Stimulated activated CD8-positive, alpha-beta memory T cell treated with anti-CD3 and anti-CD28 coated beads, Interleukin-12 subunit alpha, Interleukin-12 subunit beta, amount 100 ng/mL, for 1 hour (primary cell): ENCODE data around the gene SLC46A2.

Source experiments
- DNase-seq: peaks from one replicate; pipeline ENCODE4 v3.0.0-alpha.2; 2020; ENCODE audit warnings: low read depth

SLC46A2 gene

DNA sequence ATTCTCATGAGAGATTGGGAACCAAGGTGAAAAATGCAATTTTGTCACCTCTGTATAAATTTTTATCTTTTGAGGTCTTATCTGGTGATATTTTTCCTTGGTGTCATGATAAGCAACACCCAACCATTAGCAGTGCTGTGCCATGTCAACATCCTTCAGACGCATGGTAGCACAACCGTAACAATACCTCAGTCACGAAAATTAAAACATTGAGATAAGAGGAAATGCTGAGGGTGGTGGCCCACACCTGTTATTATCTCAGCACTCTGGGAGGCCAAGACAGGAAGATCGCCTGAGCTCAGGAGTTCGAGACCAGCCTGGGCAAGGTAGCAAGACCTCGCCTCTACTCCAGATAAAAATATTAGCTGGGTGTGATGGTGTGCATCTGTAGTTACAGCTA is 32.7 kb downstream of the SLC46A2 start:
- no peak for DNase-seq

DNA sequence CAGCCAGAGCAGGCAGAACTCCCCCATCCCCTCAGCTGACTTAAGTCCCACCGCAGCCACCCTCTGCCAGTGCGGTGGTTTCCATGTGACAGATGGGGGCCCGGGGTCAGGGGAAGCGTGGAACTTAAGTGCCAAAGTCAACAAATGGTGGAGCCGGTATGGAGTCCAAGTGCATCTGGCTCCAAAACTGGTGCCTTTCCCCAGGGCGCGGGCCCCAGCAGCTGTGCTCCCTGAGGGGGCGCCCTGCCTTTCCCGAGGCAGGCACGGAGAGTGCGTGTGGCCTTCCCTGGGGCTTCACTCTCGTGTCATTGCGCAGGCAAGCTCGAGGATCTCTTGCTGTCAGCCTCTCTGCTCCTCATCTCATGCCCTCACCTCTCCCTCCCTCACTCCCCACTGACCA is 33.8 kb downstream of the SLC46A2 start:
- DNase-seq: no peak

DNA sequence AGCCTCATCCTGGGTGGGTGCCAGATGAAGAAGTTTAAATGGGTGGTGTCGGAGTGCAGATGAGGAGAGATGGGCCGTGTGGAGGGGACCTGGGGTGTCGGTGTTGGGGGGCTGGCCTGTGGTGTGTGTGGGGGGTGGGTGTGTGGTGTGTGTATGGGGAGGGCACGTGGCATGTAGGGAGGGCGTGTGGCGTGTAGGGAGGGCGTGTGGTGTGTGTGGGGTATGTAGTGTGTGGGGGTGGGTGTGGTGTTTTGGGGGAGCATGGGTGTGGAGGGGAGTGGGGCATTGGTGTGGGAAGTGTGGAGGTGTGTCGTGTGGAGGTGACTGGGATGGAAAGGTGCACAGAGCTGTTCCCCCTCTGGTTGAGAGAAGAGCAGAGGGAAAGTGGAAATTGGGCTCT is 34.5 kb downstream of the SLC46A2 start:
- no peak for DNase-seq

DNA sequence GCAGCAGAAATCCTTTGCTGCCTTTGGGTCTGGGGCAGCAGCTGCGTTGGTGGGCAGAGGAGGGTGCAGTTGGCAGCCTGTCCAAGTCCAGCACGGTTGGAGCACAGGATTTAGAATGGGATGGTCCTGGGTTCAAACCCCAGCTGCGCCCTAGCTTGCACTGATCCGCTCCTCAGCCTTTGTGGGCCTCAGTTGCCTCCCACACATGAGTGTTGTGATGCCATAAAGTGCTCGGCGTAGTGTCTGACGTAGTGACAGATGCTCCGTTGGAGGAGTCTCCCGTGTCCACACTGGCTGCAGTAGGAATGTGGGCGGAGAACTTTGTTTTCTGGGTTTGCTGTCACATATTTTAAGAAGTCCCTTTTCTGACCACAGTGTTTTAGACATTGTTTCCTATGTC is 36.0 kb downstream of the SLC46A2 start:
- no peak for DNase-seq

DNA sequence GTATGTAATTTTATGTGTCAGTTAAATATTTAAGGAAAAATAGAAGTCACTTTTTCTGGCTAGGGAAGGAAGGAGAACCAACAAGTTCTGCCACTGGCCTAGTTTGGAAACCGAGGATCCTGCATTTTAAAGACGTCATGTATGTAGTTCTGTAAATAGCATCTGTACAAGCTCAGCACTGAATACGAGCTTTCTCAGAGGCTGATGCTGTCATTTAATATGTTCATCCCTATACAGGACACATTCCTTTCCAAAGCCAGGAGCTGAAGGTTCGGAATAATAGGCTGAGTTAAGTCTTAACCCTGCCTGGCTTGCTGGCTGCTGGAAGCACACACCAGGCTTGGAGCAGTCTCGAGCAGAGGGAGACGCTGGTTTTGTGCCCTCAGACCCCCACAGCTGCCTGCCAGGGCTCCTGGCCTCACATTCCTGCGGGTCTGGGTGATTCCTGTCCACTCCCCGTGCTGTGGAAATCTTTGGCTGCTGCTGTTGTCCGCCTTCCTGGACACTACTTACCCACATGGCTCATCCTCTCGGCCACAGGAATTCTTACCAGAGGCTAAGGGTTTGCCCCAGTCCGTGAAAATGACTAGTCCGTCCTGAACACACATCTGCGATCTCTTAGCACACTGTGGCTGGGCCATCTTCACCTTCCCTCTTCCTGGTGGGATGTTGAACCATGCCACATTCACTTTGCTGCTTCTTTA is 36.6 kb downstream of the SLC46A2 start:
- no peak for DNase-seq

DNA sequence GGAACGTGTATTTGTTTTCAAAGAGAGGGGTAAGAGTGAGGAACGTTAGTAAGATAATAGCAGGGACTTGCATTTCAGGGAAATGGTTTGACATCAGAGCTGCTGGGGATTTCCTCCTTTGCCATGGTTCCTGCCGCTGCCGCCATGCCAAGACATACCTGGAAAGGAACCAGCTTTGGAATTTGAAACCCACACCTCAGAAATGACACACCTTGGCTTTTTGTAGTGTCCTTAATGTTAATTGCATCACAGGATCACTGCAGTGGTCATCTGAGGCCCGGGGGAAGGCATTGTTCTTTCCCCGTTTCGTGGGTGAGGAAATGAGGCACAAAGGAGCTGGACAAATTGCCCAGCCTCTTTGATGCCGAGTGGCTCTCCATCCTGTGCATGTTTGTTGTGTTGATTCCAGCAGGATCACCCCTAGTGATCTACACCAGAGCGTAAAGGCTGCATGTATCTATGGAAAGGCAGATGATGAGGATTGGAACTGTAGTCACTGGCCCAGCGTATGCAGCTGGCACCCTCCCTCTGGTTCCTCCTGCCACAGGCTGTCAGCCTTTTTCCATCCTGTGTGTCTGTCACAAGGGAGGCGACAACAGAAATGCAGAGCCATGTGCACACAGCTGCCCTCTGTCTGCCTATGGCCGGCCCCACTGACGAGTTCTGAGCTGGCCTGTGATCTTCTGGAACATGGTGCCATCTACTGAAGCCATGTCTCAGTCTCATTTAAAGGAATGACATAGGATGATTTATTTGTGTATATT is 37.8 kb downstream of the SLC46A2 start:
- DNase-seq: no peak

DNA sequence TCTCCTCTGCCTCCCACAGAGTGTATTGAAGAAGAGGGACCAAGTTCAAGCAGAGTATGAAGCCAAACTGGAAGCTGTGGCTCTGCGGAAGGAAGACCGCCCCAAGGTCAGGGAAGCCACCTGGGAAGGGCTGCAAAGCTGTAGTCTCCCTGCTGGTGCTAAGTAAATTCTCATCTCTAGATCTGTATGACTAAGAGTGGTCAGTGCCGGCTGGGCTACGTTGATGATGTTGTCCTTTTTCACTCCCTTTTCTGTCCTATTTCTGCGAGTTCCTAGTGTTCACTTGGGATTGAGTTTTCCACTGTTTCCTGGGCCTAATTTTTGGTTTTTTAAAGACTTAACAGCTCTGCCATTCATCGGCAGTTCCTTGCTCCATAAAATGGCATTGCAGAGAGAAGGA is 39.8 kb downstream of the SLC46A2 start:
- no peak for DNase-seq

DNA sequence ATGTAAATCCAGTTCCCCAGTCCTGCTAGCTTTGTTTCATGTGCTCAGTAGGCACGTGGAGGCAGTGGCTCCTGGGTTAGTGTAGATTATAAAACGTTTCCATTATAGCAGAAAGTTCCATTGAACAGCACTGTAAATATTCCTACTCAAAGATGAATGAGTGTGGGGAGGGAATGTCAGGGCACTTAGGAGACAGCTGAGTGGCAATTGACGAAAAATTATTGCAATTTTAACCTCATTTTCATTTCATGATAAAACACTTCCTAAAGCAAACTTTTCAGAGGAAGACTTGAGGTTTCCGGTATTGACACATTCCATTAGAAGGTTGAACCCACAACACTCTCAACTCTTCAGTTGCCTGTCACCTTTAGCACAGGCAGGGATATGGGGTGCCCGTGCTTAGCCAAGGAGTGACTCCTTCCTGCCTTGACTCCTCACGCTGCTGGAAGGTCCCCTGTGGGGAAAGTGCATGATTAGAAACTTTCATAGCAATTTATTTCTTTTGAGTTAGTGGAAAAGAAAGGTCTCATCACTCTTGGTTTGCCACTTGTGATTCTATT is 41.2 kb downstream of the SLC46A2 start:
- DNase-seq: no peak

DNA sequence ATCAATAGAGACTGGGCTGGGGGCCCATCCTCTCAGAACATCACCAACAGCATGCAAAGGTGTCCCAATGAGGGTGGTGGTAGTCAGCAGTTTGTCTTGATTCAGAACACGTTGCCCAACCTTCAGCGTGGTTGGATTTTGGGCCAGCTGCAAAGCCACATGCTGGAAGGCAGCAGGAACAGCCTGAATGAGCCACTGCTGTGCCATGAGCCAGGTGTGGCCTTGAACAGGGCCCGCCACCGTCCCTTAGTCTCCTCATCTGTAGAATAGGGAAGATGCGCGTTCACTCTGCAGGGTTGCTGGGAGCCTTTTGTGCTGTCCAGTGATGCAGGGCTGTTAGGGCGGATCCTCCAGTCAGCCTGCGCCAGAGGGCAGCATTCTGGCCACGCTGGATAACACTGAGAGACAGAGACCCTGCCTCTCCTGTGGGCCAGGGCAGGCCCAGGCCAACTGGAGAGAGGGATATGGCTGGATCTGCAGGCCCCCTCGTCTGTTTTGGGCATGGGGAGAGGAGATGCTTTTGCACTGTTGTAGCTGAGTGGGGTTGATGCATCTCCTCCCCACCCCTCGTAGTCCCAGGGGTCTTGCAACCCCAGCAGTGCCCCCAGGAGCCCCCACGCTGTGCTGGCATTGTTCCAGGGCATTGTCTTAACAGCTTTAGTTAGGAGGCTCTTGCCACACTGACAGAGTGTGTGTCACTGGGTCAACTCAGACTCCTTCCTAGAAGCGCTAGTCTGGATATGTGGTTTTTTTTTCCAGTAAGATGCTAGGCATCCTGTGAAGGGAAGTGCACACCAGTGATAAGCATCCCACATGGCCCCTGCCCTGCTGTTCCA is 42.1 kb downstream of the SLC46A2 start:
- DNase-seq: no peak

DNA sequence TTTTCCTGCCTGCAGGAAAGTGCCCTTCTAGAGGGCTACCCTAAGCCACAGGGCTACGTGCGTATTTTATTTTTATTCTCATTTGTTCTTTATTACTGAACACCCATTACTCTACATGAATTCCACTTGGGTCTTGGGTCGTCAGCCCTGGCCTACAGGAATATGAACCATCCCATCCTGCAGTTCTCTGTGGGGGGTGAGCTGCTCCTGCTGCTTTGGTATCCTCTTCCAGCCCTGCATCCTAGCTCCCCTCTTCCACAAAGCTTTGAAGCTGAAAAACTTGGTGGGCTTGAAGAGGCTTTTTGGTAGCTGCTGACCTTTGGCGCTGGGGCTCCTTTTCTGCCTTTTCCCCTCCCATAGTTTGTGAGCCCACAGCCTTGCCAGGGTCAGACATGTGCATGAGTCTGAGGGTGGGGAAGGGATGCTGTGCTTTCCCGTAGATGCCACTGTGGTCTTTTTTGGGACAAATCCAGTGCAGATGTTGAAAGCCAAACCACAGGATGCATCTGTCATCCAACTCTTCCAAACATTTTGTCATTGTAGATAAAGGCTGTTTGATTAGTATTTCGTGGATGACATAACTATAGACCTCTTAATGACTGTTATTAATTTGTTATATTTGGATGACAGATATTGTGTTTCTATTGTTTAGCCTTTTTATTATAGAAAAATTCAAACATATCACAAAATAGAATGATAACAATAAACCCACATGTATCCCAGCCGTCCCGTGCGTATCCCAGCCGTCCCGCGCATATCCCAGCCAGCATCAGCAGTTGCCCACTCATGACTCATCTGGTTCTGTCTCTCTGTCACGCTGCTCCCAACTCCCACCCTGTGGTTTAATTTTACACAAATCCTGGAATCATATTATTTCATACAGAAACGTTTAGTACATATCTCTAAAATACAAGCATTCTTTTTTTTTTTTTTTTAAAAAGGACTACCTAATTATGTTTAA is 43.9 kb downstream of the SLC46A2 start:
- DNase-seq: no peak

DNA sequence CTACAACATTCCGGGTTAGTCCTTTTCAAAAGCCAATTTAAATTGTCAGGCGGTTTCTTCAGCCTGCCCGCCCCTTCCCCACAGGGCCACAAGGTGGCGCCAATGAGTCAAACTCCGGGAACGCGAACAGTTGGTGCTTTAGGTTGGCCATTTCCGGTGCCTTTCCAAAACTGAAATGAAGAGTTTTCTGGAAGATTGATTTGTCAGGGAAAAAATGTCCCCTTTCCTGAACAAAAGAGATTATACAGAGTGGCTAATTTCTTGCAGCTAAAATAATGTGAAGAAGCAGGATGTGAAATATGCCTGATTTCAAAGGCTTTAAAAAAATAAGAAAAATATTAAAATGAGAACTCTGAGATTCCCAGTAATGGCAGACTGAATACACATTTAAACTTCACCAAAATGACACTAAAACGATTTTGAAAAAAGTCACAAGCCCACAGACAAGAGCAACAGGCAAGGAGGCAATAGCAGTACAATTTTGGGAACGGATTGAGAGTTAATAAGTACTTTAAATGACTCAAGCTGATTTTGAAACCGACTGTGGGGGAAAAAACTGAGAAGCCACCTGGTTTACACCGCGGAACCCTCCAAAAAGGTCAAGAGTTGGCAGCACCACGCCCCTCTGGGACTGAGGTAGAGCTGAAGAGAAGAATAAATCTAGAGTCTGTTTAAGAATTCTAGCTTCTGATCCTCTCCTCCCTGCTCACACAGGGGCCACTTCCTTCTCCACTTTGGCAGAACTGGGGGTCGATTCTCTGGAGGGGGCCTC is 45.7 kb downstream of the SLC46A2 start:
- peak; percentile 52 for DNase-seq

DNA sequence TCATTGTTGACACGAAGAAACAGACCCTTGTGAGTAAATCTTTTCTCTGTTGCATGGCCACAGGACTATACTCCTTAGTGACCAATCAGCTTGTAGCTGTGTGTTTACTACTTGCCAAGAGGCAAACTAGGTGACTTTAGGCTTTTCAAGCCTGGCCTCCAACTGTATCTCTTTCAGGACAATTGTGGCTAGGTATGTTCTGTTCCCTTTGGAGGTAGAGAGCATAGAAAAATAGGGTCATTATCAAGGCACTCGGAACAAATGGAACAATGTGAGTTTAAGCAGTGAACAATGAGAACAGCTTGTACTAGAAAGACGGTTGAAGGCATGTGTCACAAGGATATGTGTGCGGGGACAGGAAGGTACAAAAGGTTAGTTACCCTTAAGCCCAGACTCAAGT is 48.1 kb downstream of the SLC46A2 start:
- no peak for DNase-seq

DNA sequence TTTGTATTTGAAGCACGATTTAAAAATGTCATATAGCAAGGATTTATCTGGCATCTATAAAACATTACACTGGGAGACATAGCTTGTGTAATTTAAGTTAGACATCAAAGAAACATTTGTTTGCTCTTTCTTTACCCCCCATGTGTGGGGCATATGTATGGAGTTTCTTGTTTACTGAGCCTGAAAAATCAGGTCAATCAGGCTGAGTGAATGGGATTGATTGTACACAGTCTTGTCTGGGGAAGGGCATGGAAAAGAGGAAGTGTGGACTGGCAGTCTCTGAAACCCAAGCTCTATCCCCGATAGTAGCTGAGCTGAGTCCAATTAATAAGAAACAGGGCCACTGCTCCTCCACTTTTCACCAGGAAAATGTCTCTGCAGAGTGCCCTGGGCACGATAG is 49.4 kb downstream of the SLC46A2 start:
- DNase-seq: no peak

DNA sequence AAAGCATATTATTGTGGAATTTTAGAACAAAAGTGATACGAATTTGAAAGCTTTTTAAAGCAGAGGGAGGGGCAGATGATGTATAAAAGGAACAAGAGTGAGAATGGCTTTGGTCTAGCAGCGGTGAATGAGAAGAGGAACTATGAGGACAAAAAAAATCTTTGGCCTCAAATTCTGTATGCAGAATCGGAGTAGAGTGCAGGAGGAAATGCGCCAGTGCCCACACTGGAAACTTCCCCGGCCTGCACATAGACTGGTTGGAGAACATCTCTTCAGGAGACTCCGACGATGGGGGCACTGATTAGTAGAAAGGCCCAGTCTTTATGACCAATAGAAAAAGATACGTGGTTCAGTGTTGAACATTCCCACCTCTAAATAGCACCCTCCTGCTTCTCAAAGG is 51.3 kb downstream of the SLC46A2 start:
- no peak for DNase-seq

DNA sequence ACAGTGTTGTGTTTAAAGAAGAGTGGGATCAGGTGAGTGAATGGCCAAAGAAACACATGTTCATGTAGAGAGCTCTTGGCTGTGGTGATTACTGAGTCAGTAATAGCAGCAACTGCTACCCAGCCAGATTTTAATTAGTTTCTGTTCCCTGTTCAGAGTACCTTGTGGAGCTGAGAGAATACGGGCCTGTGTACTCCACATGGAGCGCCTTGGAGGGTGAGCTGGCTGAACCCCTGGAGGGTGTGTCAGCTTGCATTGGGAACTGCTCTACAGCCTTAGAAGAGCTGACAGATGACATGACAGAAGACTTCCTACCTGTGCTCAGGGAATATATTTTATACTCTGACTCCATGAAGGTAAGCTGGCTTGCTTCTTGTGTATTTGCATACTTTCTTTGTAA is 52.3 kb downstream of the SLC46A2 start:
- DNase-seq: no peak

DNA sequence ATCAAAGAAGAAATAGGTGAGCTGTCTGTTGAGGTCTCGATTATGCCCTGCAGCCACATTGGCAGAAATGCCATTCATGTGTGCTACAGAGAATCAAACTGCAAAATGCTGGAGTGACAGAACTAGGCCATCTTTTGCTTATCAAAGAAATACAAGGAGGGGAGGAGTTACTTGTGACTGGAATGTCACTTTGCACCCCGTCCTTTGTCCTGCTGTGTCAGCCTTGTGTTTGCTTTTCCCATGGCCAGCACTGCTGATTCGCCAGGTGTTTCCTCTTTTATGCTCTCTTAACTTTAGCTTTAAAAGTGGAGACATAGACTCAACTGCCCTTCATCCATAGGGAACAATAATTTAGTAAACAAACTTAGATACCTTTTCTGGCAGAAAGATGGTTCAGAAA is 54.3 kb downstream of the SLC46A2 start:
- DNase-seq: no peak

DNA sequence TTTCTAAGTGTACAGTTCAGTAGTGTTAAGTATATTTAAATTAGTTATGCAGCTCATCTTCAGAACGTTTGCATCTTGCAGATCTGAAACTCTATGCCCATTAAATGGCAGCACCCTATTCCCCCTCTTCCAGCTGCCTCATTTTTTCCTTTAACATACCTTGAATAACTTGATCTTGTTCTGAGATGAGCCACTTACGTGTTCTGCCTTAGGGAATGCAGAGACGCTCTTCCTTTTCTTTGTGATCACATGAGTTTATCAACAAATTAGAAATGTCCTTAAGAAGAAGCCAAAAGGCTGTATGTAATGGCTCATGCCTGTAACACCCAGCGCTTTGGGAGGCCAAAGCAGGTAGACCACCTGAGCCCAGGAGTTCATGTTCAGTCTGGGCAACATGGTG is 57.6 kb downstream of the SLC46A2 start:
- DNase-seq: no peak

DNA sequence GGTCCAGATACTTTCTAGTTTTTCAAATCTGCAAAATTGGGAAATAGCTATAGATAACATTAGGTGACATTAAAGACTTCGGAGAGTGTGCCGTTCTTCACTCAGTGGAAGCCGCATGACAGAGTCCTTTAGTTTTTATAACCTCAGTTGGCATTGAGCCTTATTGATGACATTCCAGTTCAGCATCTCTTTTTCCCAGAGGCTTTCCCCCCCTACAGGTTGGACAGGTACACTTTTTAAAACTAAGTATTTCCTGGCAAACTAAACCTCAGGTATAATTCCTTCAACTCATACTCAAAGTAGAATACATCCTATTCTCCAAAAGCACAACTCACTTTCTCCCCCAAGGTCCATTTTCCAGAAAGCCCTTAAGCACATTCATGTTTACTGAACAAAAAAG is 58.7 kb downstream of the SLC46A2 start:
- DNase-seq: no peak

DNA sequence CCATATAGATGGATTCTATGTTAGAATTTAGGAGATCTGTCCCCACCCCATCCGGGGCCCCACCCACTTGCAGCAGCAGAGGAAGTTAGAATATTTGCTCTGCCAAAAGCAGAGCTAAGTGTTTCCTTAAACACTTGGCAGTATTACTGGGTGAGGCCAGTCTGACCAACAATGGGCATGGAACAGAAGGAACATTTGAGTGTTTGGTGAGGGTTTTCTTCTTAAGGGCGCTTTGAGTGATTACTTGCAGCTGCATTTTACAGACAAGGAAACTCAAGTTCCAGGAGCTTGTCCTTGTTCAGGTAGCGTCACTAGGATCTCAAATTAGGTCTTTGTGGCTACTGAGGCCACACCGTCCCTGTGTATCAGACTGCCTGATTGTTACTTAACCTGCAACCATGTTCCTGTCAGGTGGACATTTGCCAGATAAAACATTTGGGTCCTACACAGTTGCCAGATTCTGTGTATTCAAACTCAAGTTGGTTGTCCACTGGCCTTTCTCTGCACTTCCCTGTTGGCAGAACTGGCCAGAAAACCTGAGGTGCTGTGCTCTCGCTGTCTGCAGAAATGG is 59.3 kb downstream of the SLC46A2 start:
- no peak for DNase-seq
